22Rv1 (cell line): Measurements from ENCODE around the gene OTUD6A.

Experiments used
- CTCF ChIP-seq: fragments of 450-650 bp; IDR thresholded peaks from 2 replicates; pipeline ENCODE4 v1.5.1; 2017; ENCODE audit warnings: mild to moderate bottlenecking
- ZFX ChIP-seq: fragments of 450-650 bp; IDR thresholded peaks from 2 replicates; pipeline ENCODE4 v1.6.1; 2017; ENCODE audit warnings: antibody characterized with exemption, borderline replicate concordance

GRCh38 chrX:70012756-70013155 lies 49.5 kb upstream of the OTUD6A start:
- TF ChIP-seq CTCF (no peak), ZFX (no peak)
